Measurements from ENCODE around the gene MBNL1.

Gene MBNL1

DNA sequence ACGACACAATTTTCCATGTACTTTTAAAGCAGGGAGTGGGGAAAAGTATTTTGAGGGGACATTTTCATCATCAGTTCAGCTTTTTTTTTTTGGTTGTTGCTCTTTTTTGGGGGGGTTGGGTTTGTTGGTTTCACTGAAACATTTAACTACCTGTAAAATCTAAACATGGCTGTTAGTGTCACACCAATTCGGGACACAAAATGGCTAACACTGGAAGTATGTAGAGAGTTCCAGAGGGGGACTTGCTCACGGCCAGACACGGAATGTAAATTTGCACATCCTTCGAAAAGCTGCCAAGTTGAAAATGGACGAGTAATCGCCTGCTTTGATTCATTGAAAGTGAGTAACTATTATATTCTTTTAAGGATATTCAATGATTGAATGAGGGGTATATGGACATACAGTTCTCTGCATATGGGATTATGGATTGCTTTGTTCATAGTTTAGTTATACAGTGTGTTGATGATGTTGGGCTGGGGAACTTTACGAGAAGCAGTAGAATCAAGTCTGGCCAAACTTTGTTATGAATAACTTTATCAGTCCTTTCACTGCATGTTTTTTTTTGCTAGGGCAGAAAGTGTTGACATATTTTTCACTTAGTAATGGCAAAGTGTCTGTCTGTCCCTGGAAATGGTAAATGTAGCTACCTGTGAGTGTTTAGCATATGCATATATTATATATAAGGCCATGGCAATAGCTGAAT lies 31.5 kb downstream of the MBNL1 start:
- TF ChIP-seq, protein P1, sequence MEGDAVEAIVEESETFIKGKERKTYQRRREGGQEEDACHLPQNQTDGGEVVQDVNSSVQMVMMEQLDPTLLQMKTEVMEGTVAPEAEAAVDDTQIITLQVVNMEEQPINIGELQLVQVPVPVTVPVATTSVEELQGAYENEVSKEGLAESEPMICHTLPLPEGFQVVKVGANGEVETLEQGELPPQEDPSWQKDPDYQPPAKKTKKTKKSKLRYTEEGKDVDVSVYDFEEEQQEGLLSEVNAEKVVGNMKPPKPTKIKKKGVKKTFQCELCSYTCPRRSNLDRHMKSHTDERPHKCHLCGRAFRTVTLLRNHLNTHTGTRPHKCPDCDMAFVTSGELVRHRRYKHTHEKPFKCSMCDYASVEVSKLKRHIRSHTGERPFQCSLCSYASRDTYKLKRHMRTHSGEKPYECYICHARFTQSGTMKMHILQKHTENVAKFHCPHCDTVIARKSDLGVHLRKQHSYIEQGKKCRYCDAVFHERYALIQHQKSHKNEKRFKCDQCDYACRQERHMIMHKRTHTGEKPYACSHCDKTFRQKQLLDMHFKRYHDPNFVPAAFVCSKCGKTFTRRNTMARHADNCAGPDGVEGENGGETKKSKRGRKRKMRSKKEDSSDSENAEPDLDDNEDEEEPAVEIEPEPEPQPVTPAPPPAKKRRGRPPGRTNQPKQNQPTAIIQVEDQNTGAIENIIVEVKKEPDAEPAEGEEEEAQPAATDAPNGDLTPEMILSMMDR (IDR thresholded peaks at IDR 0.05): no peak

DNA sequence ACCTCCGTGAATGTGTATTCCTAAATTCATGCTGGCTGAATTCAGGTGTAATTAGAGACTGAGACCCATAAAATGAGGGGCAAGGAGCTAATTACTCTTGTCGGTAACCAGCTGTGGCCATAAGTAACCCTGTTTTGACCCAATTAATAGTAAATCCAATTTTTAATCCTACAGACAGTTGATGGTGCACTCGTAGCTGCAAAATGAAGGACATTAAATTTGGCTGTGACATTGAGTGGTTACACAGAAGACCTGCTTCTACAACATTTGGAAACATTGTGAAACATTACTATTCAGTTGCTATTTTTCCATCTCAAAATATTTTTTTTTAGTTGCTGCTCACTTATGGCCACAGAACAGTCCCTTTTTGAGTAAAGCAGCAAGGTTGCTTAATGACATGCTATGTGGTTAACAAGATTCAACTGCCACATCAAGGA lies 33.0 kb downstream of the MBNL1 start:
- TF ChIP-seq, protein P1 (IDR thresholded peaks at IDR 0.05): no peak

DNA sequence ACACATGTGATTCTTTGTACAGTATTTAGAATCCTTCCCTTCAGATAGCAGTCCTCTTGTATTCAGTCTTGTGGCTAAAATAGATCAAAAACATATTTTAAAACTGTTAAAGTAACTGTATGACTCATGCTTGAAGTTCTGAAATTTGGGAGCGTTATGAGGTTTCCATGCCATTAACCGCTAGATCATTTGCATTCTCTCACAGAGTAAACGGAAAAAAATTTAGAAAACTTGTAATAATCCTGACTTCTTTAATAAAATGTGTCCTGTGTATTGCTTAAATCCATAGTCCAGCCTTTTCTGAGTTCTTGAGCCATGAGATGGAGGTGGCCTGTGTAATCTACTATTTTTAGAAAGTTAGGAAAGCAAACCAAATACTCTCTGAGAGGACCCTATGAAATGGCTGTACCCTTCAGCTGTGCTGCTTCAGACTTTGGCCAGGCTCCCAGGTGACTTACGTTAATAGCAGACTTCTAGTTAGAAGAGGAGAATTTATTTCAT lies 33.8 kb downstream of the MBNL1 start:
- TF ChIP-seq, protein P1 (IDR thresholded peaks at IDR 0.05): no peak

DNA sequence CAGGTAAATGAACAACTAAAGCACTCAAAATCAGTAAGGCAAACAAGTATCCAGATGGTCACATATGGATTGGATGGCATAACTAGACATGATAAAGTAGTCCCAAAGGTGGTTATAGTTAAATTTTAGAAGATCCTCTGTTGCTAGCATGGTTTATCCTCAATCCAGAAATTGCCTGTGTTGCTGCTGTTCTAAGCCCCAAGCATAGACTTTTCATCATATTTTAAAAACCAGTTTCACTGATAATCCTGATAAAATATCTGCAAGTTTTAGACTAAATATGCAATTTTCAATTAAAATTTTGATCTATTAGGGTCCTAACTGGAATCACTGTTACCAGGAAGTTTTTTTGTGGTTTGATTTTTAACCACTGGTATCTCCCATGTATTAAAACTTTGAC lies 35.4 kb downstream of the MBNL1 start:
- TF ChIP-seq, protein P1 (IDR thresholded peaks at IDR 0.05): no peak

DNA sequence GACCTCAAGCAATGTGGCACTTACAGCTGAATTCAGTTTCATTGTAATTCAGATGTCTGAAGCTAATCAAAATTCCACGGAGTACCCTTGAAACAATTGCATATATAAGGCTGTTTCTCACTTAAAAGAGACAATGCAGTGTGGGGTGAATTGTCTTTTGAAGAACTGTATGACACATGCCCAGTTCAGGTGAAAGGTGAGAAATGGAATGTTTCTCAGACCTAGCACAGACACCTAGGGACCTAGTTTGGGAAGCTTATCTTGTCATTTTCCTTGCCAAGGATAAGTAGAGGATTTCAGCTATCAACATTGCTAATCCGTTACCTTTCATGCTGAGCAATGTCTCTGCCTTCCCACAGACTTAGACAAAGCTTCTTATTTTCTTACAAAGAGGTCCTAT lies 36.3 kb downstream of the MBNL1 start:
- TF ChIP-seq, protein P1 (IDR thresholded peaks at IDR 0.05): no peak

DNA sequence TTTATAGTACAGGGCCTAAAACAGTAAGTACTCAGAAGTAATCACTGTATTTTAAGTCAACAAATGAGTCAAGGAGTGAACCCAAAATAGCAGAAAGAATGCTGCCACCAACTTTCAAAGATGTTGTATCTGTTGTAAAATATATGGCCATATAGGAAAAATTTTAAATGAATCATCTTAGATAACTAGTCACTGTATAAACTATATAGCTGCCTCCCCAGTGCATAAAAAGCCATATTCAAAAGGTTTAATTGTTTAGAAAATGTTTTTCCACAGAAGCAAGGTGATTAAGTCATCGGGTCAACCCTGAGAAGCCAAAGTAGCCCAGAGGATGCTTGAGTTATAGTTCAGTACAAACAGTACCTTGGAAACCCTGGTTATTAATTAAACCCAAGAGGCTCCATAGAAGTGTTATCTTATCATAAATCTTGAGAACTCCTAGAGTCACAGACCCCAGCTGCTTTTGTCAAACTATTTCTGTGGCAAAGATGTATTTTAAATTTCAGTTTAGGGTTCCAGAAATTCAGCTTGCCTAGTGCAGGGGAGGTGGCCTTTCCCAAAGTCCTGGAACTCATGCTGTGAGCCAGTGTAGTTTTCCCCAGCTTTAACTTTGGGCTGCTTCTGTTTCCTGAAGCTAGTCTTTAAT lies 39.2 kb downstream of the MBNL1 start:
- TF ChIP-seq, protein P1 (IDR thresholded peaks at IDR 0.05): no peak

DNA sequence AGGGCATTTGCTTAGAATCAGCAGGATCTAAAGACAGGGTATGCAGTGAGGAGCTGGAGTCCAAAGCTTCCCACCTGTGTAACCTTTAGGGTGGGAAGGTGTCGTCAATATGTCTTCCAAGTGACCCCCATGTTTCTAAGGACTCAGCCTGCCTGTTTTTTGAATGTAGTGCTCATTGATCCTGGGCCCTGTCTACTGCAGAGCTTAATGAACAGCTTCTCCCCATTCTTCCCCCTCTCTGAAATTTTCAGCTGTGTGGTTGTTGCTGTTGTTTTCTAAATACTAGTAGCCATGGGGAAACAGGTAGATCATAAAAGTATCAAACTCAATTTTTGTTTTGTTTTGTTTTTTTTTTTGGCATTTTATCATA lies 39.7 kb downstream of the MBNL1 start:
- TF ChIP-seq, protein P1 (IDR thresholded peaks at IDR 0.05): no peak

Data from LNCAP (cell line).